Fibroblast of the aortic adventitia (primary cell): ENCODE results near the gene RAB3IP. TPM values are rescaled to one million over a fixed set of nuclear protein-coding genes. Genes with fewer than 3 reads are reported as not detected.
"Not testable (repeated sequence)": the region's sequence is repeated elsewhere in the genome, so short reads cannot be mapped to it uniquely, and the experiment has no call there.

Experiments
- DNase-seq: peaks from one replicate; pipeline ENCODE4 v3.0.0-alpha.2; 2010; ENCODE audit warnings: low read depth
- H3K4me3 ChIP-seq: 2 replicates; pipeline ENCODE4 v1.5.1; 2011; ENCODE audit warnings: low read depth, mild to moderate bottlenecking, control low read depth, low read length, moderate library complexity
- total RNA-seq: library from RNA; depleted of rRNA; stranded (reverse); fragments of >200 nt; gene quantifications from 2 replicates; pipeline ENCODE4 v1.2.3, GENCODE V29; 2012; ENCODE audit warnings: low replicate concordance
- TF ChIP-seq, protein P1 (sequence below): IDR thresholded peaks from 2 replicates; pipeline ENCODE4 v1.5.1; 2011; ENCODE audit warnings: mild to moderate bottlenecking, low read length, control low read depth, inconsistent platforms; ENCODE audit not compliant: insufficient read depth

The RAB3IP gene
- total RNA-seq, 1 donor, result 4.8 TPM

DNA sequence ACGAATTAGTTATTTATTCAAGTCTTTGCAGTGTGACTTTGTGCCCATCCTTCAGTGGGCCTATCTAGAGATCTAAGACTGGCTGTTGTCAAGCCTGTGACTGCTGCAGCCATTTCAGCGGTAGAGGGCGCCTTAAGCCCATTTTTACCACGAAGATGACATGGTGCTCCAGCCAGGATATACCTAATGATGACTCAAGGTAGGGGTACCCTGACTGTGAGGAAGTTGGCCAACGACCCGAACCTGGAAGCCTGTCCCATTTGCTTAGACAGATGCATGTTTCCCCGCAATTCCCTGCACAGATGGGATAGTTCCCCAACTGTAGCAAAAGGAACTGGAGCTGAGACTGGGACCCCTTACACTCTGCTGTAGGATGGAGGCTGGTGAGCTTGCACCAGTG is 41.3 kb downstream of the RAB3IP start:
- TF ChIP-seq, protein P1, sequence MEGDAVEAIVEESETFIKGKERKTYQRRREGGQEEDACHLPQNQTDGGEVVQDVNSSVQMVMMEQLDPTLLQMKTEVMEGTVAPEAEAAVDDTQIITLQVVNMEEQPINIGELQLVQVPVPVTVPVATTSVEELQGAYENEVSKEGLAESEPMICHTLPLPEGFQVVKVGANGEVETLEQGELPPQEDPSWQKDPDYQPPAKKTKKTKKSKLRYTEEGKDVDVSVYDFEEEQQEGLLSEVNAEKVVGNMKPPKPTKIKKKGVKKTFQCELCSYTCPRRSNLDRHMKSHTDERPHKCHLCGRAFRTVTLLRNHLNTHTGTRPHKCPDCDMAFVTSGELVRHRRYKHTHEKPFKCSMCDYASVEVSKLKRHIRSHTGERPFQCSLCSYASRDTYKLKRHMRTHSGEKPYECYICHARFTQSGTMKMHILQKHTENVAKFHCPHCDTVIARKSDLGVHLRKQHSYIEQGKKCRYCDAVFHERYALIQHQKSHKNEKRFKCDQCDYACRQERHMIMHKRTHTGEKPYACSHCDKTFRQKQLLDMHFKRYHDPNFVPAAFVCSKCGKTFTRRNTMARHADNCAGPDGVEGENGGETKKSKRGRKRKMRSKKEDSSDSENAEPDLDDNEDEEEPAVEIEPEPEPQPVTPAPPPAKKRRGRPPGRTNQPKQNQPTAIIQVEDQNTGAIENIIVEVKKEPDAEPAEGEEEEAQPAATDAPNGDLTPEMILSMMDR, result peak; percentile 60
- DNase-seq, result peak; percentile 34
- no peak overlapping the region for H3K4me3 ChIP-seq

DNA sequence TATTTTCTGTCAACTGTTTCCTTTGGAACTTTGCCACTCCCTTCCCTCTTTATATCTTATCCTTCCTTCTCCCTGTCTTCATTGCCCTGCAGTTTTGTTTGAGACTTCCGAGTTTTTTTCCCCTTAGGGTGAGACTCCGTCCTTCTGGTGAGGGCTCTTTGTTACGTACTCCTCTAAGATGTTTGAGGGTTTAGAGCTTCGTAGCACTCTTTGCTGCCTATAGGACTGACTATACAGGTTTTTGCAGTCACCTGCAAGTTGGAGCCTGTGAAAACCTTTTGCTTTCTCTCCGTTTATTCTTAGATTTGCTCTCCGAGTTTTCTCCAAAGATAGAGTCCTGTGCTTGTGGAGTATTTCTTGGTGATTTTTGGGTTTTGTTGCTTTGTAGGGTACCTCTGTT is 44.7 kb downstream of the RAB3IP start:
- TF ChIP-seq, protein P1, result no peak
- no peak overlapping the region for H3K4me3 ChIP-seq
- DNase-seq, result no peak

DNA sequence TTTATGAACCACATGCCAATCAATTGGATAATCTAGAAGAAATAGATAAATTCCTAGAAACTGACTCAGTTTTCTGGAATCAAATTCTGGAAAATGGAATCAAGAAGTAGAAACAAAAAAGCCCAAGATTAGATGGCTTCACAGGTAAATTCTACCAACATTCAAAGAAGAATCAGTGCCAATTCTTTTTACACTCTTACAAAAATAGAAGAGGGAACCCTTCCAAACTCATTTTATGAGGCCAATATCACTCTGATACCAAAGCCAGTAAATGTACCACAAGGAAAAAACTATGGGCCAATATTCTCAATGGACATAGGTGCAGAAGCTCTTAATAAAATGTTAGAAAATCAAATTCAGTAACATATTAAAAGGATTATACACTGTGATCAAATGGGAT is 50.7 kb downstream of the RAB3IP start:
- no peak overlapping the region for H3K4me3 ChIP-seq
- DNase-seq, result no peak
- TF ChIP-seq, protein P1, result no peak

DNA sequence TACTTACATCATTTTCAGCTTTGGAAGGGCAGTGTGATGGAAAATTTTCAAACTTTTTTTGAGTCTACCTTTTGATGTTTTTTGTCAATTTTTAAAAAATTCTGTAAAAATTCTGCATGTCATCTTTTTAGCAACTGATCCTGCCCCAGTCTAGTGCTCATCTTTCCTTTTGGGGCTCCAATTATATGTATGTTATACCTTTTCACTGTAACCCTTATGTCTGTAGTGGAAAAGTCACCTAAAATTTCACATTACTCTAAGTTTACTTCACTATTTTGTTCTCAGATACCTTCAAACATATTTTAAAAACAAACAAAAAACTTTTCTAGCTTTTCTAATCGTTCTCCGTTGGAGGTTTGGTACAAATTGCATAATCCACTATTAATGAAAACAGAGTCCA is 53.9 kb downstream of the RAB3IP start:
- DNase-seq, result no peak
- TF ChIP-seq, protein P1, result no peak
- no peak overlapping the region for H3K4me3 ChIP-seq

DNA sequence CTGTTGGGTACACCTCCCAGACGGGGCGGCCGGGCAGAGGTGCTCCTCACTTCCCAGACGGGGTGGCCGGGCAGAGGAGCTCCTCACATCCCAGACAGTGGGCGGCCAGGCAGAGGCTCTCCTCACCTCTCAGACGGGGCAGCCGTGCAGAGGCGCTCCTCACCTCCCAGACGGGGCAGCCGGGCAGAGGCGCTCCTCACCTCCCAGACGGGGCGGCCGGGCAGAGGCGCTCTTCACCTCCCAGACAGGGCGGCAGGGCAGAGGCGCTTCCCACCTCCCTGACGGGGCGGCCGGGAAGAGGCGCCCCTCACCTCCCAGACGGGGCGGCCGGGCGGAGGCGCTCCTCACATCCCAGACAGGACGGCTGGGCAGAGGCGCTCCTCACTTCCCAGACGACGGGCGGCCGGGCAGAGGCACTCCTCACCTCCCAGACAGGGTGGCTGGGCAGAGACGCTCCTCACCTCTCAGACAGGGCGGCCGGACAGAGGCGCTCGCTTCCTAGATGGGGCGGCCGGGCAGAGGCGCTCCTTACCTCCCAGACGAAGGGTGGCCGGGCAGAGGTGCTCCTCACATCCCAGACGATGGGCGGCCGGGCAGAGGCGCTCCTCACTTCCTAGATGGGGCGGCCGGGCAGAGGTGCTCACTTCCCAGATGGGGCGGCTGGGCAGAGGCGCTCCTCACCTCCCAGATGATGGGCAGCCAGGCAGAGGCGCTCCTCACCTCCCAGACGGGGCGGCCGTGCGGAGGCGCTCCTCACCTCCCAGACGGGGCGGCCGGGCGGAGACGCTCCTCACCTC is 68.6 kb downstream of the RAB3IP start:
- H3K4me3 ChIP-seq, DNase-seq: not testable (repeated sequence)

DNA sequence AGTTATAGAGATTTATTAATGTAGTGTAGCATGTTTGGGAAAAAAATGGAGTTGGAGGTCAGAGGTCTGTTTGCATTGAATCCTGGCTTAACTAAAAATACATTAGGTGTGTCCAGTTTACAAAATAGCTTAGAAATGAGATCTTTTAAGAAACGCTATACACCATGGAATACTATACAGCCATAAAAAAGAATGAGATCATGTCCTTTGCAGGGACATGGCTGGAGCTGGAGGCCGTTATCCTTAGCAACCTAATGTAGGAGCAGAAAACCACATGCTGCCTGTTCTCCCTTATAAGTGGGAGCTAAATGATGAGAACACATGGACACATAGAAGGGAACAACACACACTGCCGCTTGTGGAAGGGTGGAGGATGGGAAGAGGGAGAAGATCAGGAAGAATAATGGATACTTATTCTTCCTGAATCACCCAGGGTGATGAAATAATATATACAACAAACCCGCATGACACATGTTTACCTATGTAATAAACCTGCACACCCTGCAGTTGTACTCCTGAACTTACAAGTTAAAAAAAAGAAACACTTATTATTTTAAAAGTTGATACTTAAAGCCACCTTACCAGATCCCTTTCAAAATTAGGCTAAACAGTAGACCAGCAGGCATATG is 72.3 kb downstream of the RAB3IP start:
- no peak for DNase-seq
- TF ChIP-seq, protein P1, result no peak

DNA sequence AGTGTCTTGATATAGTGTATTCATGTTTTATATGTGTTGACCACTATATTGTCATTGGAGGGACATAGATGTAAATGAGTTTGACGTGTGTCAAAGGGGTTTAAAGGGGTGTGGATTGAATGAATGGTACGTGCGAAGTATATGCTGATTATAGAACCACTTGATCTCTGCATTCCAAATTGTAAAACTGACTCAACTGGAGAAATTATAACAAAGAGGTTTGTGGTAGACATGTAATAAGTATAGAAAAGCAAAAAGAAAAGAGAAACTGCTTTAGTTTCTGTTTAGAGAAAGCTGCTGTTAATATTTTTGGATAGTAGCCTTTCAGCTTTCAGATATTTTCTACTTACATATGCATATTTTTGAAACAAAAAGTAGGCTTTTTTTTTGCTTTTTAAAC is 77.4 kb downstream of the RAB3IP start:
- H3K4me3 ChIP-seq, result no peak overlapping the region
- TF ChIP-seq, protein P1, result no peak

More for the DNA sequence above, 72.3 kb downstream of the RAB3IP start:
- H3K4me3 ChIP-seq, result no peak overlapping the region

More for the DNA sequence above, 77.4 kb downstream of the RAB3IP start:
- DNase-seq, result no peak
